IPS DF 19.7 (cell line): Measurements from ENCODE around the gene ACCS.

Experiments
- DNase-seq: peaks from one replicate; pipeline ENCODE4 v3.0.0-alpha.2; 2013; ENCODE audit warnings: low read depth, low spot score

The ACCS gene

DNA sequence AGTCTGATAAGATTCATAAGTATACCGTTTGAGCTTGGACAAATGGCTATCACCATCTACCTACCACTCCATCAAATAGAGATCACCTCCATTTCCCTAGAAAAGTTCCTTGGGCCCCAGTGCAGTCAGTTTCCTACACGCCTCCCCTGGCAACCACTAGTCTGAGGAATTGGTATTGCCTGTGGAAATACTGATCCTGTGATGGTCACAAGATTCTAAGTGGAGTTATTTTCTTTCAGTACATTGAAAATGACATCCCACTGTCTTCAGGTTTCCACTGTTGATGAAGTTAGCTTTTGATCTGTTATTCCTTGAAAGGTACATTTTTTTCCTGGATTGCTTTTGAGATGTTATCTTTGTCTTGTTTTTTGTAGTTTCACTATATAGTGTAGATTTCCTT, 22.9 kb upstream of the ACCS start:
- no peak for DNase-seq

GRCh38 chr11:44046182-44046581, 19.9 kb upstream of the ACCS start:
- no peak for DNase-seq

GRCh38 chr11:44047298-44047697, 18.8 kb upstream of the ACCS start:
- no peak for DNase-seq

DNA sequence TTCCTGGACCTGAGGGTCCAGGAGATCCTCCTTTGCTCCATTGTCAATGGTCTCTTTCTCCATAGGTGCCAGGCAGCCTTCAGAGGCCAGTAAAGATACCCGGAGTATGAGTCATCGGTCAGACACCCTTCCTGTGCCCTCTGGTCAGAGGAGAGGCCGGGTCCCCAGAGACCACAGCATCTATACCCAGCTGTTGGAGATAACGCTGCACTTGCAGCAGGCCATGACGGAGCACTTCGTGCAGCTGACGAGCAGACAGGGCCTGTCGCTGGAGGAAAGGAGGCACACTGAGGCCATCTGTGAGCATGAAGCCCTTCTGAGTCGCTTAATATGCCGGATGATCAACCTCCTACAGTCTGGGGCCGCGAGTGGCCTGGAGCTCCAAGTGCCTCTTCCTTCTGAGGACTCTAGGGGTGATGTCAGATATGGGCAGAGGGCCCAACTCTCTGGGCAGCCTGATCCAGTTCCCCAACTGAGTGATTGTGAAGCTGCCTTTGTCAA, 18.1 kb upstream of the ACCS start, which contains the start of gene ACCSL:
TSS of gene ACCSL (plus strand) at position 51 of the 501 bp plus-strand sequence. CDS start at position 107, 56 bp downstream.
- DNase-seq: no peak

DNA sequence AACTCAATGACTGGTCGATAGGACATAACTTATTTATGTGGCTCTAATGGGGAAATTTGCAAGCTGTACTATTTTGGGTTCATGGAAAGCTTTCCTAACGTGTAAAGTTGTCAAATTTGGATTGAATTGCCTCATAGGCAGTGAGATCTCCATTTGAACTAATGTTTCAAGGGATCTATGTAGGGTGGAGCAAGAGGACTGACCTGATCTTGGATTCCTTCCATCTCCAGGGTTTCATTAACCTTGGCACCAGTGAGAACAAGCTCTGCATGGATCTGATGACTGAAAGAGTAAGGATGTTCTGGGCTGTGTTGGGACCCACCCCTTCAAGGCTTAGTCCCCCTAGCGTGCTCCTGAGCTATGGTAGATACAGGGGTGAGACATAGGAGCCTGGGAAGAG, 16.2 kb upstream of the ACCS start:
- DNase-seq: no peak

- no peak for DNase-seq
Measured at GRCh38 chr11:44051171-44051570, 14.9 kb upstream of the ACCS start.

GRCh38 chr11:44057340-44057739, 8.7 kb upstream of the ACCS start:
- no peak for DNase-seq

DNA sequence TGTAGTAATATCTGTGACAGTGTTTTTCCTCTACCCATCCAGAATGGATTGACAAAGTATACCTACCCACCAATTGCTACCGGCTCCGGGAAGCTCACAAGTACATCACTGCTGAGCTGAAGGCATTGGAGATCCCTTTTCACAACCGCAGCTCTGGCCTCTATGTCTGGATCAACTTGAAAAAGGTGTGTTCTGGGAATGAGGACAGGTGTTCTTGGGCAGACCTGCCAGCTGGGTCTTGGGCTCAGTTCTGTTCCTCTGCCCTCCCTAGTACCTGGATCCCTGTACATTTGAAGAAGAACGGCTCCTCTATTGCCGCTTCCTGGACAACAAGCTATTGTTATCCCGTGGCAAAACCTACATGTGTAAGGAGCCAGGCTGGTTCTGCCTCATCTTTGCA, 7.8 kb upstream of the ACCS start:
- DNase-seq: no peak

GRCh38 chr11:44065161-44065661, 859 bp upstream of the ACCS start:
- DNase-seq: peak; percentile 60

DNA sequence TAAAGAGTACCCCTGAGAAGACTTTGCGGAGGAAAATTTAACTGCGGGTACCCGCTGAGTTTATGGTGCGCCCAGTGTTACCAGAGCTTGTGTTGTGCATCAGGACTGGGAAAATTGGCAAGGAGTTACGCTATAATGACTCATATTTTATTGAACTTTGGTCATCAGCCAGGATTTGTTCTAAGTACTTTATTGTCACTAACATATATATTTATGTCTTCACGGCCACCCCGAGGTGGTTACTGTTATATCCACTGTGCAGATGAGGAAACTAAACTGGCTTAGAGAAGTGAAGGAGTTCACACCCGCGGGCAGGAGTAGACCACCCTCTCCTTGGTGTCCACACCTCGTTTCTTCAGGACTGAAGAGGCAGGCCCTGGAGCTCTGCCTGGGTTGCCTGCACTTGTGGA, 667 bp downstream of the ACCS start:
- DNase-seq: no peak

- no peak for DNase-seq
Measured at GRCh38 chr11:44067266-44067665, 1.2 kb downstream of the ACCS start.

- DNase-seq: no peak
Measured at GRCh38 chr11:44068180-44068579, 2.1 kb downstream of the ACCS start.

DNA sequence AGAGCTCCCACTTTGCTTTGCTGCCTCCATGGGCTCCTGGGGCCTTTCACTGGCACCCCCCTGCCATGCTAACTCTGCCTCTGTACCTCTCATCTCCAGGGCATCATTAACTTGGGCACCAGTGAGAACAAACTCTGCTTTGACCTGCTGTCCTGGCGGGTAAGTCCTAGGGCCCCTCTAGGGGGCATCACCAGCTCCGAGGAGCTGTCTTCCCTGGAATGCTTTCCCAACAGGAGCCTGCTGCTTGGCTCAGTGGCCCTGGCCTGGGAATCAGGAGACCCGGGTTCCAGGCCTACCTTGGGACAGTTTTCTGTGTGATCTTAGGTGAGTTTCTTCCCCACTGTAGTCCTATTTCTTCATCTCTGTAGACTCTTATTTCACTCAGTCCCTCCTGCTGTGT, 5.1 kb downstream of the ACCS start:
- DNase-seq: no peak

GRCh38 chr11:44072757-44073658, 6.9 kb downstream of the ACCS start:
- DNase-seq: no peak

- DNase-seq: no peak
Measured at GRCh38 chr11:44078794-44079193, 12.7 kb downstream of the ACCS start.

- DNase-seq: no peak
Measured at GRCh38 chr11:44079376-44079775, 13.3 kb downstream of the ACCS start.

GRCh38 chr11:44080951-44081350, 14.9 kb downstream of the ACCS start:
- no peak for DNase-seq

- no peak for DNase-seq
Measured at GRCh38 chr11:44082645-44083044, 16.6 kb downstream of the ACCS start.

GRCh38 chr11:44083433-44083832, 17.4 kb downstream of the ACCS start:
- no peak for DNase-seq

GRCh38 chr11:44083906-44084305, 17.8 kb downstream of the ACCS start:
- DNase-seq: no peak

DNA sequence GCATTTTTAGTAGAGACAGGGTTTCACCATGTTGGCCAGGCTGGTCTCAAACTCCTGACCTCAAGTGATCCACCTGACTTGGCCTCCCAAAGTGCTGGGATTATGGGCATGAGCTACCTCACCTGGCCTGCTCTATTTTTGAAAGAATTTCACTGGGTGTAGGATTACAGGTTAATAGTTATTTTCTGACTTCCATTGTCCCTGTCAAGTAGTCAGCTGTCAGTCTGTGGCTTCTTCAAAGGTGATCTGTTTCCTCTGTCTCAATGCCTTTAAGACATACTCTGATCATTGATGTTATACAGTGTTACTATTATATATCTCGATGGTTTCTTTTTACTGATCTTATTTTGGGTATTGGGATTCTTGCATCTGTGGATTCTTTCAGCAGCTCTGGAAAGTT, 19.3 kb downstream of the ACCS start:
- no peak for DNase-seq

GRCh38 chr11:44088377-44088776, 22.3 kb downstream of the ACCS start:
- DNase-seq: no peak

GRCh38 chr11:44088871-44089270, 22.8 kb downstream of the ACCS start:
- DNase-seq: no peak
